ENCODE results near the gene PIP5K1B. TPM values are rescaled to one million over a fixed set of nuclear protein-coding genes. Genes with fewer than 3 reads are reported as not detected.

Gene PIP5K1B
- total and polyA plus RNA-seq, 2 donors (not counting 1 experiment from before 2014, with no cell fraction given), result 11.8 to 24.1 TPM

DNA sequence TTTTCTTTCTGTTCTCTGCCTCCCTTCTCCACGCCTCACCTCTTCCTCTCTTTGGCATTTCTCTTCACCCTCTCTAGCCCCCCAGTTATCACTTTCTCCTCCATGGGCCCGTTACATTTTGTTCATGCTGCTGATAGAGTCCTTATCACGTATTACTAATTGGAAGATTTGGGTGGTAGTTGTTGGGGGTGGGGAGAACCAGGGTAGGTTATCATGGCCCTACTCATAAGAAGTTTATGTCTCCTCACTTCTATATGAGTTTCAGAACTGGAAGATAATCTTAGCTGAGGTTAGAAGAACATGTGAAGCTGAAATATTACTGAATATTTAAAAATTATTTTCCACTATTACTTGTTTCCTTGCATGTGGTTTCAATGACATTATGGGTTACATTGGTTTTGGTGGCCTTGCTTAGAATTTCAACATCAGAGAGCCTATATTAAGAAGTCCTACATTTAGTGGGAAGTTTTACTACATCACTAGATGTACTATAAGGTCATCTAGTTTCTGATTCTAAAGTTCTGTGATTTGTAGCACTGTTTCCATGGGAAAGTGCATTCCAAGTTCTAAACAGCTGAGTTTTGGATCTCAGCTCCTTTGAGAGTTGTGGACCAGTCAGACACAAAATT is 36.8 kb downstream of the PIP5K1B start:
- intact Hi-C loops (cut with micrococcal nuclease), result loop anchor here (5.0 kb wide), 1 partner anchor 35 kb away; the partner anchor contains the start of gene PIP5K1B
- TF ChIP-seq EZH2 (IDR thresholded peaks at IDR 0.05; ENCODE audit: borderline replicate concordance, insufficient read depth, low read depth, low read length, poor library complexity, severe bottlenecking), result no peak
- TF ChIP-seq, protein P1, sequence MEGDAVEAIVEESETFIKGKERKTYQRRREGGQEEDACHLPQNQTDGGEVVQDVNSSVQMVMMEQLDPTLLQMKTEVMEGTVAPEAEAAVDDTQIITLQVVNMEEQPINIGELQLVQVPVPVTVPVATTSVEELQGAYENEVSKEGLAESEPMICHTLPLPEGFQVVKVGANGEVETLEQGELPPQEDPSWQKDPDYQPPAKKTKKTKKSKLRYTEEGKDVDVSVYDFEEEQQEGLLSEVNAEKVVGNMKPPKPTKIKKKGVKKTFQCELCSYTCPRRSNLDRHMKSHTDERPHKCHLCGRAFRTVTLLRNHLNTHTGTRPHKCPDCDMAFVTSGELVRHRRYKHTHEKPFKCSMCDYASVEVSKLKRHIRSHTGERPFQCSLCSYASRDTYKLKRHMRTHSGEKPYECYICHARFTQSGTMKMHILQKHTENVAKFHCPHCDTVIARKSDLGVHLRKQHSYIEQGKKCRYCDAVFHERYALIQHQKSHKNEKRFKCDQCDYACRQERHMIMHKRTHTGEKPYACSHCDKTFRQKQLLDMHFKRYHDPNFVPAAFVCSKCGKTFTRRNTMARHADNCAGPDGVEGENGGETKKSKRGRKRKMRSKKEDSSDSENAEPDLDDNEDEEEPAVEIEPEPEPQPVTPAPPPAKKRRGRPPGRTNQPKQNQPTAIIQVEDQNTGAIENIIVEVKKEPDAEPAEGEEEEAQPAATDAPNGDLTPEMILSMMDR (IDR thresholded peaks at IDR 0.05), result no peak
- CTCF ChIA-PET, result no interaction called here
- no CpG with 5 or more reads among the region's 3 CpGs for WGBS (ENCODE audit: insufficient coverage)
- POLR2A ChIA-PET, result no interaction called here
- DNase-seq (no peak), ATAC-seq (ENCODE audit: low read depth) (no peak)
- Histone ChIP-seq H3K27me3 (replicated peaks in 1 of 4; ENCODE audit: control extremely low read depth in 1 of 4, control insufficient read depth in 3 of 4, insufficient read depth in 4 of 4, low read length in 3 of 4) (no peaks in the 10 kb centered on the region), H4K20me1 (ENCODE audit: control insufficient read depth, insufficient read depth, low read length, poor library complexity, severe bottlenecking) (peaks cover 61% of the 10 kb centered on the region), H2AFZ (ENCODE audit: insufficient read depth, low read depth, low read length, poor library complexity, severe bottlenecking) (no peak overlapping the region), H3K27ac (ENCODE audit: low read length in 2 of 2) (no peak overlapping the region), H3K9me3 (ENCODE audit: control extremely low read depth in 1 of 3, control insufficient read depth in 2 of 3, insufficient read depth in 1 of 3, low read length in 2 of 3) (no peaks in the 10 kb centered on the region), H3K36me3 (replicated peaks in 1 of 2; ENCODE audit: control extremely low read depth in 1 of 2, control insufficient read depth in 1 of 2, extremely low read depth in 1 of 2, insufficient read depth in 2 of 2, low read length in 1 of 2) (peaks cover 0 to 24% of the 10 kb centered on the region in 2 experiments), H3K4me1 (ENCODE audit: control insufficient read depth in 2 of 2, insufficient read depth in 2 of 2, low read length in 2 of 2) (peaks cover 0 to 6% of the 10 kb centered on the region in 2 donors), H3K79me2 (ENCODE audit: control insufficient read depth, insufficient read depth, low read length) (peaks cover 81% of the 10 kb centered on the region), H3K4me2 (replicated peaks; ENCODE audit: low read depth, low read length, poor library complexity, severe bottlenecking) (no peak overlapping the region), H3K4me3 (ENCODE audit: control extremely low read depth in 1 of 5, extremely low read depth in 1 of 5, insufficient read depth in 1 of 5, low read depth in 2 of 5, low read length in 4 of 5) (no peak overlapping the region), H3K9ac (ENCODE audit: low read length) (no peak overlapping the region)
- Mint-ChIP-seq H3K4me1 (peaks cover 19% of the 10 kb centered on the region), H3K4me3 (no peak overlapping the region), H3K9me3 (ENCODE audit: insufficient read depth) (no peaks in the 10 kb centered on the region), H3K27me3 (no peaks in the 10 kb centered on the region), H3K27ac (no peak overlapping the region)

DNA sequence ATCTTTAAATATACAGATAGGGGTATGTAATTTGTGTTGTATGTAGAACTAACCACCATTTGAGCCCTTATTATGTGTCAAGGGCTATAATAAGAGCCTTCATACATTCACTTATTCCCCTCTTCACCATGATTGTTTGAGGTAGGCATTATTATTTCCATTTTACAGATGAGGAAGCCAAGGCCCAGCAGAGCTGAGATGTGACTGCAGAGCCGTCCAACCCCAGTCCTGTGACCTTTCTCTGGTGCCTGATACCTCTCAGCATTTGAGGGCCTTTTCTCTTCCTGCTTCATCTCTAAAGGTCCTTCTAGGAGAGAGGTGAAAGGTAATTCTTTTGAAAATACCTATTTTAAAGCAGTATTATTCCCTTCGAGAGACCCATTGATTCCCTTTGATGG is 37.3 kb downstream of the PIP5K1B start:
- no peak overlapping the region for H3K4me3 ChIP-seq (ENCODE audit: control extremely low read depth in 1 of 5, extremely low read depth in 1 of 5, insufficient read depth in 1 of 5, low read depth in 2 of 5, low read length in 4 of 5)
- H3K27me3 ChIP-seq (replicated peaks in 1 of 4; ENCODE audit: control extremely low read depth in 1 of 4, control insufficient read depth in 3 of 4, insufficient read depth in 4 of 4, low read length in 3 of 4), result no peaks in the 10 kb centered on the region
- no peak overlapping the region for H3K27ac ChIP-seq (ENCODE audit: low read length in 2 of 2)
- H3K9me3 ChIP-seq (ENCODE audit: control extremely low read depth in 1 of 3, control insufficient read depth in 2 of 3, insufficient read depth in 1 of 3, low read length in 2 of 3), result no peaks in the 10 kb centered on the region
- no peak overlapping the region for H2AFZ ChIP-seq (ENCODE audit: insufficient read depth, low read depth, low read length, poor library complexity, severe bottlenecking)
- WGBS (ENCODE audit: insufficient coverage), result 100% methylated on average over 1 of the region's 2 CpGs
- intact Hi-C loops (cut with micrococcal nuclease), result loop anchor here (5.0 kb wide), 1 partner anchor 35 kb away; the partner anchor contains the start of gene PIP5K1B
- peaks cover 59% of the 10 kb centered on the region for H4K20me1 ChIP-seq (ENCODE audit: control insufficient read depth, insufficient read depth, low read length, poor library complexity, severe bottlenecking)
- CTCF ChIA-PET, result interaction anchor here (0.6 kb wide), 1 partner anchor 205 kb away, joined by 3 read pairs; no protein-coding TSS in a partner anchor
- Mint-ChIP-seq H3K9me3 (ENCODE audit: insufficient read depth) (no peaks in the 10 kb centered on the region), H3K4me3 (no peak overlapping the region), H3K27ac (peak overlapping the region; percentile 20), H3K27me3 (no peaks in the 10 kb centered on the region), H3K4me1 (peaks cover 19% of the 10 kb centered on the region)
- H3K9ac ChIP-seq (ENCODE audit: low read length), result no peak overlapping the region
- DNase-seq (no peak), ATAC-seq (ENCODE audit: low read depth) (no peak)
- H3K36me3 ChIP-seq (replicated peaks in 1 of 2; ENCODE audit: control extremely low read depth in 1 of 2, control insufficient read depth in 1 of 2, extremely low read depth in 1 of 2, insufficient read depth in 2 of 2, low read length in 1 of 2), result peaks cover 0 to 24% of the 10 kb centered on the region in 2 experiments
- peaks cover 80% of the 10 kb centered on the region for H3K79me2 ChIP-seq (ENCODE audit: control insufficient read depth, insufficient read depth, low read length)
- TF ChIP-seq EZH2 (IDR thresholded peaks at IDR 0.05; ENCODE audit: borderline replicate concordance, insufficient read depth, low read depth, low read length, poor library complexity, severe bottlenecking), result no peak
- TF ChIP-seq, protein P1 (IDR thresholded peaks at IDR 0.05), result no peak
- peaks cover 0 to 2% of the 10 kb centered on the region in 2 donors for H3K4me1 ChIP-seq (ENCODE audit: control insufficient read depth in 2 of 2, insufficient read depth in 2 of 2, low read length in 2 of 2)
- H3K4me2 ChIP-seq (replicated peaks; ENCODE audit: low read depth, low read length, poor library complexity, severe bottlenecking), result no peak overlapping the region
- POLR2A ChIA-PET, result no interaction called here

Measured in B cell (primary cell).